ENCODE data around the gene TMEM132C.

- no peak for TF ChIP-seq EZH2 (IDR thresholded peaks at IDR 0.05; ENCODE audit: borderline replicate concordance, low read depth, low read length, severe bottlenecking)
- TF ChIP-seq CTCF (IDR thresholded peaks at IDR 0.05; ENCODE audit: extremely low read depth in 1 of 2, insufficient read depth in 1 of 2, low read depth in 1 of 2, low read length in 2 of 2) = no peak
- TF ChIP-seq POLR2A (IDR thresholded peaks at IDR 0.05; ENCODE audit: low read depth, low read length) = no peak
- no peak for TF ChIP-seq MYC (IDR thresholded peaks at IDR 0.05; ENCODE audit: low read depth, low read length)
These were observed 441.8 kb downstream of the TMEM132C start for GRCh38 chr12:128708789-128709188.

Measured in endothelial cell of umbilical vein (primary cell).